GM18507 (cell line): ENCODE data around the gene MMP3.

Experiments
- DNase-seq: peaks from one replicate; pipeline ENCODE4 v3.0.0; 2011; ENCODE audit warnings: low read depth; ENCODE audit not compliant: insufficient read length; ENCODE audit errors: extremely low spot score
- FAIRE-seq: peaks from 2 replicates; lab custom pipeline; 2011; peaks lifted over from hg19 to GRCh38; lab: Jason Lieb, UNC

The MMP3 gene

GRCh38 chr11:102798012-102798746, 45.2 kb downstream of the MMP3 start, which contains the start of gene MMP1:
MMP1 (minus strand) TSS chr11:102798160; CDS start chr11:102798092, 68 bp downstream.
- no peak for DNase-seq

GRCh38 chr11:102794382-102794781, 49.0 kb downstream of the MMP3 start:
- DNase-seq = no peak

More at GRCh38 chr11:102798012-102798746, 45.2 kb downstream of the MMP3 start, which contains the start of gene MMP1:
- no peak for FAIRE-seq

GRCh38 chr11:102793677-102794290, 49.6 kb downstream of the MMP3 start:
- DNase-seq = no peak
- no peak for FAIRE-seq

More at GRCh38 chr11:102794382-102794781, 49.0 kb downstream of the MMP3 start:
- peak; percentile 55 for FAIRE-seq

DNA sequence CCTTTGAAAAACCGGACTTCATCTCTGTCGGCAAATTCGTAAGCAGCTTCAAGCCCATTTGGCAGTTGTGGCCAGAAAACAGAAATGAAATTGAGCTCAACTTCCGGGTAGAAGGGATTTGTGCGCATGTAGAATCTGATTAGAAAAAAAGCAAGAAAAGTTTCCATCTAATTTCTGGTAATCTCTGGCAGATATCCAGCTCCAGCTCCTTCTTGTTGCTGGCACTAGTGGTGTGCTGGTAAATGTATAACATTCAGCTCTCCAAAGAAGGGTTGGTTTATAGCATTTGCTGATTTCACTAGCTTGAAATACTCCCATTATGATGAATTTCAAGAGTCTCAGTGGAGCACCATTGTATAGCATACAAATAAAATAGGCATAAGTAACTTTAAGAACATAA, 50.8 kb downstream of the MMP3 start:
- FAIRE-seq = no peak

DNA sequence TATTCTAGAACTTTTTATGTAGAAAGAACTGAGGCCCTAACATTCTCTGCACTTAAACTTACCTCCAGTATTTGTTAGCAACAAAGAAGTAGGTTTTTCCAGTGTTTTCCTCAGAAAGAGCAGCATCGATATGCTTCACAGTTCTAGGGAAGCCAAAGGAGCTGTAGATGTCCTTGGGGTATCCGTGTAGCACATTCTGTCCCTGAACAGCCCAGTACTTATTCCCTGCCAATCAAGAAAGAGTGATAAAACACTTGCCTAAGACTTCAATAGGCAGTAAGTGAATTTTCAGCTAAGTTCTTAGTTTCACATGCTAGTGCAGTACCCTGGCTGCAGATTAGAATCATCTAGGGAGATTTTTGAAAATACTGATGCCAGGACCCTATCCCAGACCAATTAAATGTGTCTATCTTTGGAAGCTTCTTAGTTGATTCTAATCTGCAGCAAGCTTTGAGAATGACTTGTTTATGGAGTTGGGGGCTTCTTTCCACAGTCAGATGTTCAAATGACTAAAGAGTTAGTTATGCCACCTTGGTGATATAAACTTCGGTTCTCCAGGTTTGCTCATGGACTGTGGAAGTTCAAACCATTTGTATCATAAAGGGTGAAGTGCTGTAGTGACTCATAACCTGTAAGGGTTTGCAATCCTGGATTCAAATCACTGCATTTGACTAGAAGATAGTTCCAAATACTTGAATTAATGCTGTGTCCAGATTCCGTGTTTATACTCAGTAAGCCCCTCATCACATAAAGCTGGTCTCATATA, 52.0 kb downstream of the MMP3 start:
- no peak for FAIRE-seq
- DNase-seq = no peak

More for the DNA sequence above, 50.8 kb downstream of the MMP3 start:
- no peak for DNase-seq

GRCh38 chr11:102788334-102788995, 54.9 kb downstream of the MMP3 start:
- FAIRE-seq (no peak), DNase-seq (no peak)
